HG02981 (cell line): ENCODE results near the gene DOCK4.

Source experiments
- ATAC-seq: cut with Tn5 transposase; IDR thresholded peaks from one replicate; pipeline ENCODE4 v1.9.1; 2021; ENCODE audit warnings: mild to moderate bottlenecking, moderate library complexity; ENCODE audit not compliant: unreplicated experiment

DOCK4 gene

DNA sequence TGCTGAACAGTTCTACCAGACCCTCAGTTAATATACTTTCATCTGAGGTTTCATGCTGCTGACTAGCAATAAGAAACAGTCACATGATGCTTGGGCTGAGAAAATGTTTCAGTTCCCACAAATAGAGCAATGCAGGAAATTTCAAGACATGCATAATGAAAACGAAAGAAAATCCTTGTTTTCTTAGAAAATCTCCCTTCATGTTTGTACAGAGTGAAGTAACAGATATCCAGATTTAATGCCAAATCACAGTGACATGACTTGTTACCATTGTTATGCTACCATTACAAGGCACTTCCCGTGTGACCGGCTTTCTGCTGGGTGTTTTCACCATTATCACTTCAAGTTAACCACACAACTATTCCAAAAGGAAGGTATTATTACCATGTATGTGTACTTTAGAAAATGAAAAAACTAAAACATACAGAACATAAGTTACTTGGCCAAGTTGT, 121.7 kb downstream of the DOCK4 start:
- ATAC-seq = peak; percentile 41

- no peak for ATAC-seq
Measured at GRCh38 chr7:112083776-112084355, 122.3 kb downstream of the DOCK4 start.

- ATAC-seq = no peak
Measured at GRCh38 chr7:112082306-112082705, 123.9 kb downstream of the DOCK4 start.

- ATAC-seq = no peak
Measured at GRCh38 chr7:112081778-112082177, 124.4 kb downstream of the DOCK4 start.

DNA sequence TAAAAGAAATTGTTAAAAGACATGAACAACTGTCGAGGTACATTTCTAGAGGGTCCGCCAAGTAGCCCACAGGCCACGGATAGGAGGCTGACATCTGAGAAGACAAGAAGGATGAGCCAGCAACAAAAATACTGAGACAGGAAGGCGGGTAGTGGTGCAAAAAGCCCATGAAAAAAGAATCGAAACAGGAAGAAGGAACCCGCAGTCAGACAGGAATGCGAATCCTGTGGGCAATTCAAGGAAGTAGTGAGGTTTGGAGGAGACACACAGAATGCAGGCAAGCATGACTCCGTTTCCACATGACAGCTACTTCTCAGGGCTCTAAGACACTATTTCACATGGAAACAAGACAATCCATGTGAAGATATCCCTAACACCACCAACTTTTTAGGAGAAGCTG, 125.2 kb downstream of the DOCK4 start:
- ATAC-seq = no peak

DNA sequence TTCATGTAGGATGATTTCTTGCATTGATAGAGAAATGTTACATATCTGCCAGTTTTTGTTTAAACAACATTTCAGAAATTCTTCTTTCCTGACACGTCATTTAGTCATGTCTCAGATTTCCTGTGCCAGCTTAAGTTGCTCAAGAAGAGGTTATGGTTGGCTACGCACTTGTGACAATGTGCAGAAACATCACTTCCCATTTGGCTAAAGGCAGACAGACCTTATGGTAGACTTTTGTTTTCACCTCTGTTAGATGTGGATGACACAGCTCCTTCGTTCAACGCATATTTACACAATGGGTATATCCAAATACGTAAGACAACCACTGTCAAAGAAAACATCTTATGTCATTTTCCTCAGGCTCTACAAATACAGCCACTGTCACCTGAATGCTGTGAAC, 125.8 kb downstream of the DOCK4 start:
- peak; percentile 84 for ATAC-seq

GRCh38 chr7:112079673-112080072, 126.5 kb downstream of the DOCK4 start:
- ATAC-seq = no peak

GRCh38 chr7:112079122-112079521, 127.1 kb downstream of the DOCK4 start:
- ATAC-seq = no peak

GRCh38 chr7:112076324-112076723, 129.9 kb downstream of the DOCK4 start:
- no peak for ATAC-seq

GRCh38 chr7:112074464-112074863, 131.7 kb downstream of the DOCK4 start:
- no peak for ATAC-seq

DNA sequence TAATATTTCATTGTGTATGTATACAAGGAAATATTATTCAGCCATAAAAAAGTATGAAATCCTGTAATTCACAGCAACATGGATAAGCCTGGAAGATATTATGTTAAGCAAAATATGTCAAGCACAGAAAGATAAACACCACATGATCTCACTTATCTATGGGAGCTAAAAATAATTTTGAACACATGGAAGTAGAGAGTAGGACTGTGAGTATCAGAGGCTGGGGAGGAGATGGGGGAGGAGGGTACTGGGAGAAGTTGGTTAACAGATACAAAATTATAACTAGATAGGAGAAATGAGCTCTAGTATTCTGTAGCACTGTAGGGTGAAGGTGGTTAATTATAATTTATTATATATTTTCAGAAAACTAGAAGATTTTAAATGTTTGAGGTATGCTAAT, 132.7 kb downstream of the DOCK4 start:
- no peak for ATAC-seq

GRCh38 chr7:112072541-112073245, 133.5 kb downstream of the DOCK4 start:
- ATAC-seq = no peak

- no peak for ATAC-seq
Measured at GRCh38 chr7:112071856-112072255, 134.3 kb downstream of the DOCK4 start.

DNA sequence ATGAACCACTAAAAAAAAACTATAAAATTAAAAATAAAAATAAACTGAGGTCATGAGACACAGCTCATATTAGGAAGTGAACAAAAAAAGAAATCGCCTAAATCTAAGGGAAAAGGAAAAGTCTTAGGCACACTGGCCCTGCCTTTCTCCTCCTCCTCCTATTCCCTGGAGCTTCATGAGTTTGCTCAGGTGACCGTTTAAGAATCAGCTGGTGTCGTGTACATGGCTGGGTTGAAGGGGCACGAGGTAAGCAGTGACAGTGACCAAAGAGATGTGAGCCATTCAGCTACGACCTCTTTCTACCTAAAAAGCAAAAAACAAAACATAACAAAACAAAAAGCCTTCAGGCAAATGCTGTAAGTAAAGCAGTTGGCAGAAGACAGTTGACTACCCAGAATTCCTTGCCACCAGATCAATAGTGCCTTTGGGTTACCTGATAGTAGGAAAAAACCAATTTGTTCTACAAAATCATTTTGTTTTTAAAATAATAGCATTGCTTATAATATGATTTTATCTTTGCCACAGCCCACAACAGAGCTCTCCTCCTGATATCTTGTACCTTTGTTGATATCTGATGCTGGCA, 135.4 kb downstream of the DOCK4 start:
- no peak for ATAC-seq

- no peak for ATAC-seq
Measured at GRCh38 chr7:112069879-112070321, 136.3 kb downstream of the DOCK4 start.

- no peak for ATAC-seq
Measured at GRCh38 chr7:112068967-112069366, 137.2 kb downstream of the DOCK4 start.

DNA sequence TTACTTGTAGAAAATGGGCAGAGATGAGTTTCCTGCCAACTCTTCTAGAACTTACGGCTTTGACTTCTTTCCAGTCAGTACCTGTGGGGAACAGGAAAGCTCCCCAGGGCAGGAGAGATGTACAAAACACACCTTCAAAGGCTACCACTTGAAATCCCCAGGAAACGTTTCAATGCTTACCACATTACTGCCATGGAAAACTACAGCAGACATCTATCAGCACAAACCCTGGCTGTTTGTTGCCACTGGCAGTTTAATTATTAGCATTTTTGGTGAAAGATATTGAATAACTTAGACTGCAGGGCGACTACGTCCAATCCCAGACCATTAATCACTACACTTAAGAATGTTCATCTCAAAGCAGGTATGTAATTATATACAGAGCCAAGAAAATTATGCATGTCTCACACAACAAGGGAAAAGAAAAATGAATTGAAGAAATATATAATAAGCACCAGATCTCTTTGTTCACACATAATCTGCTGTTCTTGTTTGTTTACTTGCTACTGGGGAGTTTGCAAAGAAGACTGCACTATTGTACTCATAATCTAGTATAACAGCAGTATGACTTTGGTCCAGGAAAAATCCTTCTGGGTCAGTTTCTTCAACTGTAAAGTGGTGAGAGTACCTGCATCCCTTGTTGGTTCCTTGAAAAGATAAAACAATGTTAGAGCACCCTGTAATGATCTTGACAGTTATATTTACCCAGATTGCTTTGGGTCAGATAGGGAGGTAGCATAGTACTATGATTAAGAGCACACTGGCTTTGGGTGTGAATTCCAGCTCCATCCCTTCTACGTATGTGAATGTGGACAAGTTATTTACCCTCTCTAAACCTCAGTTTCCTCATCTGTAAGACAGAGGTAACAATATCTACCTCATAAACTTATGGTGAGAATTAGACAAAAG, 138.3 kb downstream of the DOCK4 start:
- ATAC-seq = no peak

GRCh38 chr7:112067200-112067599, 139.0 kb downstream of the DOCK4 start:
- no peak for ATAC-seq

GRCh38 chr7:112065758-112066157, 140.4 kb downstream of the DOCK4 start:
- no peak for ATAC-seq

- no peak for ATAC-seq
Measured at GRCh38 chr7:112064627-112065385, 141.4 kb downstream of the DOCK4 start.

- no peak for ATAC-seq
Measured at GRCh38 chr7:112063974-112064373, 142.2 kb downstream of the DOCK4 start.
